Astrocyte (in vitro differentiated cells and primary cell): Measurements from ENCODE around the gene ADCY1.

Experiments
- EZH2 ChIP-seq: IDR thresholded peaks from 2 replicates; pipeline ENCODE4 v1.6.1; 2012; ENCODE audit warnings: mild to moderate bottlenecking, low read length, inconsistent platforms; ENCODE audit not compliant: insufficient read depth
- TF ChIP-seq, protein P1 (sequence below): IDR thresholded peaks from 2 replicates; pipeline ENCODE4 v1.5.1; 2011; ENCODE audit warnings: low read depth, mild to moderate bottlenecking, inconsistent platforms, low read length, moderate library complexity; ENCODE audit not compliant: insufficient read depth

GRCh38 chr7:45623740-45624391, 49.7 kb downstream of the ADCY1 start:
- TF ChIP-seq, protein P1, sequence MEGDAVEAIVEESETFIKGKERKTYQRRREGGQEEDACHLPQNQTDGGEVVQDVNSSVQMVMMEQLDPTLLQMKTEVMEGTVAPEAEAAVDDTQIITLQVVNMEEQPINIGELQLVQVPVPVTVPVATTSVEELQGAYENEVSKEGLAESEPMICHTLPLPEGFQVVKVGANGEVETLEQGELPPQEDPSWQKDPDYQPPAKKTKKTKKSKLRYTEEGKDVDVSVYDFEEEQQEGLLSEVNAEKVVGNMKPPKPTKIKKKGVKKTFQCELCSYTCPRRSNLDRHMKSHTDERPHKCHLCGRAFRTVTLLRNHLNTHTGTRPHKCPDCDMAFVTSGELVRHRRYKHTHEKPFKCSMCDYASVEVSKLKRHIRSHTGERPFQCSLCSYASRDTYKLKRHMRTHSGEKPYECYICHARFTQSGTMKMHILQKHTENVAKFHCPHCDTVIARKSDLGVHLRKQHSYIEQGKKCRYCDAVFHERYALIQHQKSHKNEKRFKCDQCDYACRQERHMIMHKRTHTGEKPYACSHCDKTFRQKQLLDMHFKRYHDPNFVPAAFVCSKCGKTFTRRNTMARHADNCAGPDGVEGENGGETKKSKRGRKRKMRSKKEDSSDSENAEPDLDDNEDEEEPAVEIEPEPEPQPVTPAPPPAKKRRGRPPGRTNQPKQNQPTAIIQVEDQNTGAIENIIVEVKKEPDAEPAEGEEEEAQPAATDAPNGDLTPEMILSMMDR: no peak
- no peak for TF ChIP-seq EZH2
